Stimulated activated CD4-positive, alpha-beta T cell treated with anti-CD3 and anti-CD28 coated beads, Interleukin-1b, Interleukin-23, amount 100 ng/mL, for 24 hours (primary cell): ENCODE results near the gene TMEM115.
A peak's percentile ranks its signal among the peaks of the same experiment; 100 is the strongest.

ENCODE experiments used
- DNase-seq, 4 experiments: peaks; one replicate each; pipeline ENCODE4 v3.0.0-alpha.2; 2020; ENCODE audit warnings: low read depth in 4 of 4, low spot score in 1 of 4

TMEM115 gene, protein sequence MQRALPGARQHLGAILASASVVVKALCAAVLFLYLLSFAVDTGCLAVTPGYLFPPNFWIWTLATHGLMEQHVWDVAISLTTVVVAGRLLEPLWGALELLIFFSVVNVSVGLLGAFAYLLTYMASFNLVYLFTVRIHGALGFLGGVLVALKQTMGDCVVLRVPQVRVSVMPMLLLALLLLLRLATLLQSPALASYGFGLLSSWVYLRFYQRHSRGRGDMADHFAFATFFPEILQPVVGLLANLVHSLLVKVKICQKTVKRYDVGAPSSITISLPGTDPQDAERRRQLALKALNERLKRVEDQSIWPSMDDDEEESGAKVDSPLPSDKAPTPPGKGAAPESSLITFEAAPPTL

GRCh38 chr3:50358911-50359759 is at the start of gene TMEM115:
TMEM115 (minus strand) TSS chr3:50359521; CDS start chr3:50359063, 458 bp downstream.
- DNase-seq = peak; percentile 86 to 92 (median 90)

DNA sequence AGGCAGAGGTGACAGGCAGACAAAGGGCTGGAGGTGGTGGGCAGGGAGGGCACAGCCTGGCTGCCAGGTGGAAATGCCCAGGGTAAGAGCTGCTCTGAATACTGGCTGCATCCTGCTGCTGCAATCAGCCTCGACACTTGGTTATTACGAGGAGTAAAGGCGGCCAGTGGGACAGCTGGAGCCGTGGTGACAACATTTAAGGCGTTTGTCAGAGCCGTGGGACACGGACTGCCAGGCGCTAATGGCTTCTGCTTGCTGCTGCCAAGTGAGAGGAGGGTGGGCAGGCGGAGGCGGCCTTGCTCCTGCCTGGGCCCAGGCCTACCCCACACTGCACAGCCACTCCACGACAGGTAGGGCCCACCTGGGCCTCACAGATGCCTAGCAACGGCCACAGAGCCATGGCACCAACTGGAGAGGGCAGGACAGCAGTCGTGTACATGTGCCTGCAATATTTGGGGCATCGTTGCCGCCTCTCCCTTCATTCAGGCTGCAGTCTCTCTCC is 49.2 kb upstream of the TMEM115 start:
- DNase-seq = no peak

DNA sequence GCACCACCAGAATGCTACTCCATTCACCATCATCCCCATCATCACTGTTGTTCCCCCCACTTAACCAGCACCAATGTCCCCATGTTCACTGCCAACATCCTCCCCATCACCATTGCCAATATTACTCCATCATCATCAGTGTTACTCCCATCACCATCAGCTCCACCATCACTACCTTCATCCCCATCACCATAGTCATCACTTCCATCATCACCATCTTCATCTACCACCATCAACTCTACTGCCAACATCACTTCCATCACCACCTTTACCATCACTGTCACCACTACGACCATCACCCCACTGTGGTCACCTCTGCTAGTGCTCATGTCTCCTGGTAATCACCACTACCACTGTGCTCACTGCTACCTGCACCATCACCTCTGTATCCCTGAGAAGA is 47.2 kb upstream of the TMEM115 start:
- no peak for DNase-seq

DNA sequence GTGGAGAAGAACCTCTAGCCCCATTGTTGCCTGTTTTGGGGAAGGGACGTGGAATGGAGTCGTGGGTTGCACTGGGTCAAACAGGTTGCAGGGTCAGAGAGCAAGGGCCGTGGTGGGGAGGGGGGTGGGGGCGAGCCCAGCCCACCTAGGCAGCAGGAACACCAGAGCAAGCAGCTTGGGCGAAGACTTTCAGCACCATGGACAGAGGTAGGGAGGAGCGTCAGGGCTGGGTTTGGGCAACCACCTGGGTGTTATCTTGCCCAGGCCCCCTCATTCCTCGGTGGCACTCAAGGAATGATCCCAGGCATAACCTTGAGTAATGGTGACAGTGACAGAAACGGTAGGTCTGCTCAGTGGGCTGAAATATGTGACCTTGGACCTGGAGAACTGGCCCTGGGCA is 45.9 kb upstream of the TMEM115 start:
- no peak for DNase-seq

DNA sequence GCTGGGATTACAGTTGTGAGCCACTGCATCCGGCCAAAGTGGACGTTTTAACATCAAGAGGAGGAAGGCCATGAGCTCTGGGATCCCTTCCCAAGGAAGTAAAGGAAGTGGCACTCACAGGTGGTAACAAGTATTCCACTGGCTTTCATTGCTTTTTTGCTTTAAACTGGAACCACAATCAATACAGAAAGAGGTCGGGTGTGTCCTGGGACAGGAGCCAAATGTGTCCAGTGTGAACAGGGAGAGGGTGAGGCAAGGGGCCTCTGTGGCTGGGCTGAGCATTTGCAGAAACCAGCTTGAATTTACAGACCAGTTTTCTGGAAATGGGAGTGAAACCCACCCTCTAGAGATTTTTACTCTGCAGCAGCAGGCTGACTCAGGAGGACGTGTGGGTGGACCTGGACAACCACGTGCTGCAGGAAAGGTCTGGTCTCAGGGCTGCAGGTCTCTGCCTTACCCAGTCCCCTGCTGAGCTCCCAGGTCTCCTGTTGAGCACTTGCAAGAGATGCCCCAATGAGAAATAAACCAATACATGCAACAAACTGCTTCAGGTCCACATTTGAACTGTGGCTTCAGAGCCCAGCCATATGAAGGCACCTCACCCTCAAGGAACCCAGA is 42.8 kb upstream of the TMEM115 start:
- DNase-seq = no peak

- no peak for DNase-seq
Observed at GRCh38 chr3:50396502-50396901, 37.2 kb upstream of the TMEM115 start.

DNA sequence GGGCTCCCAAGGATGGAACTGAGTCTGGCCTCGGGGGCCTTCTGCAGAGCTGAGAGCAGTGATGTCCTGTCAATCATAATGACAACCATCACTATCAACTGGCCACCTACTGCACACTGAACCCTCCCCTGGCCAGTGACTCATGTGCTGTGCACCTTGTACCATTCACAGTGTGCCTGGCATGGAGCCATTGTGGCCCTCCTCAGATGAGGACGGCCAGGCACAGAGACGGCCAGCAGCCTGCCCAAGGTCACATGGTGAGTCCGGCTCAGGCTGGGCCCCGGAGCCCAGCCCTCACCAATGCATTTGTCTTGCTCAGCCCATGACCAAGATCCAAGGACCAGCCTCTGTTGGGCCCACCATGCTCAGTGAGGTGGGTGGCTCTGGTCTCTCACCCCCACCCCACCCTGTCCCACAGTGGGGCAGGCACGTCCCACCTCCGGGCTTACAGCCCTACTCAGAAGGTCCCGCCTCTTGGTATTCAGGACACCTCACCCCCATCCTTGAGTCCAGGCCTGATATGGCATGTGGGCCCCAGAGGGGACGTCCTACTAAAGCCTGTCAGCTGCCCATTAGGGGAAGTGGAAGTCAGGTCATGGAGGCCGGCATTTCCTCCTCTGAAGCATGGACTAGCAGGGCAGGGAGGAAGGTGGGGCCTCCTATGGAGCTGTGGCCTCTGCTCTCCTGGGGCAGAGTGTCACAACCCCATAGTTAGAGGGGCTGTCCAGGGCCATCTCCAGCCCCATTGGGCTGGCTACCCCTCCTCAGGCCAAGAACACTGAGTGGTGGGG is 35.9 kb upstream of the TMEM115 start:
- DNase-seq = no peak

DNA sequence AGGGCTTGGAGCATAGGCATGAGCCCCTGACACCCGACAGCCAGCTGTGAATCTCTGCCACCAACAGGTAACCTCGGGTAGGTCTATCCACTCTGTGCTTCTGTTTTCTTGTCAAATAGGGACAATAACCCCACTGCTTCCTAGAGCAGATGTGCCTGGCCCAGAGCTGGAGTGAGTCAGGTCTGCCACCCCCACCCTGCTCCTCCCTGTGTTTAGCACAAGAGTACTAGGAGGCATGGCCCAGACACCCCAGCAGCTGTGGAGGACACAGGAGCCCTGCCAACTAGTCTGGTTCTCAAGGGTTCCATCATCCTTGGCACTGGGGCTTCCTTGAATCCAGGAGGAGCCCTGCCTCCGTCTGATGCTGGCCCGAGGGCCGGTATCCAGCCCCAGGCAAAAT is 33.7 kb upstream of the TMEM115 start:
- no peak for DNase-seq

- DNase-seq = no peak
Observed at GRCh38 chr3:50392101-50392715, 32.9 kb upstream of the TMEM115 start.

- no peak for DNase-seq
Observed at GRCh38 chr3:50390508-50391224, 31.3 kb upstream of the TMEM115 start.

GRCh38 chr3:50389414-50389767 is 30.1 kb upstream of the TMEM115 start:
- DNase-seq = no peak

DNA sequence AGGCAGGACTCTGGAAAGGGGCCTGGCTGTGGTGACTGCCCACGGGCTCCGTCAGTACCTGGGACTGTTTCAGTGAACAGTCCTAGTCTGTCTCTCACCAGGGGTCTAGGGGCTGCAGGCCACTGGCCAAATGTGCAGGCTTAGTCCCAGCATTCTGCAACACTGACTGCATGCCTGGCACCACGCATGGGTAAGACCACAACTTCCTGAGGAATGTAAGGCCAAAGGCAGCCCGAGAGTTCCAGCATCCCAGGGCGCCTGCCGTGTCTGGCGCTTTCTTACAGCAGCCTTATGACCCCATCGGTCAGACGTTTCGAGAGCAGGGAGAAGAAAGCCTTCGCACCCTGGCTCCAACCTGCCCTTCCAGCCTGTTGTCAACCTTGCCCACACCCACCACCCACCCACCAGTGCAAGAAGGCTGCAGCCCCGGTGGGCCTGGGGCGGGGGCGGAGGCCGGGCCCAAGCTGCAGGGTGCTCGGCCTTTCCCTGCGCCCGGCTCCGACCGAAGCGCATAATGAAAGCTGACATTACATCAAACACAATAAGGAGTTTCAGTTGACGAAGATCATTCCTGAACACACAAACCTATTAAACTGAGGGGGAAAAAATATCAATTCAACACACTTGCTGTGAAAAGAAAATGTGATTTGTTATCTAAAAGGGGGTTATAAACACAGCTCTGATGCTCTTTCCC is 29.5 kb upstream of the TMEM115 start:
- DNase-seq = no peak

DNA sequence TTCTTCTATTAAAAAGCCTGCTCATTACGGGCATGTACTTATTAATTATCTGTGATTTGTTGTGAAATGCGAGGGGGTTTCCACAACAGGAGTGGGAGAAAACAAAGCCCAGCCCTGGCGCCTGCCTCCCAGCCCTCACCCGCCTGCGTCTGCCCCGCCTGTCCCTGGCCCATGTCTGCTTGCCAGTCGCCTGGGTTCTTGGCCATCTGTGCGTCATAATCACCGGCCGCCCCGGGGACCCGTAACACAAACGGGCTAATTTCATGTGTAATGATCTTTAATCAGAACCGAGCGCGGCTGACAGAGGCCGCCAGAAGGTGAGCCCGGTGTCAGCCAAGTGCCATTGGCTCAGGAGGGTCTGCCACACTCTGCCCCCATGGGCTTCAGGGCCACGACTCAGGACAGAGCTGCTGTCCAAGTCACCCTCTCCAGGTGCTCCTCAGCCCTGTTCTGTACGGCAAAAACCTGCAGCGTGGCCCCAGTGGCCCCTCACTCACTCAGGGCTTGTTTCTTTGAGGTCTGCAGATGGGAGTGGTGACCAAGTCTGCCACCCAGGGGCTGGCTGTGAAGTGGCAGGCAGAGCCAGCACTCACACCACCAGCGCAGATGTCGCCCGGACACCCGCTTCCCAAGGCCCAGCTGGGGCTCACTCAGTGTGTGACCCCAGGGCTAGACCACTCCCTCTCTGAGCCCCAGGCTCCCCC is 28.8 kb upstream of the TMEM115 start:
- no peak for DNase-seq

DNA sequence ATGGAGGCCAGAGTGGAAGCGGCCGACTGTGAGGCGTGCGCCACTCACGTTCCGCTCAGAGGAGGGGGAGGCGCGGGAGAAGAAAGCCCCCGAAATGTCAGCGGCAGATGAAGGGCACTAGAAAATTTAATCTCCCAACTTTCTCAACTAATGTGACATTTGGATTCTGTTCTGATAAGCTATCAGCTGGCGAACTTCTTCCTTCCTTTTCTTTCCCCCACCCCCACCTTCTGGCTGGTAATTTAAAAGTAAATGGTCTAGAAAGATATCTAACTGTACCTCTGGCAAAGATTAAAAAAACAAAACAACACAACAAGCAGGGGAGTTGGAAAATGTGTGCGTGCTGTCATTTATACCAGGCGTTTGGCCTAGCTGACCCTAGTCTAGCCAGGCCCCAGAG is 26.4 kb upstream of the TMEM115 start:
- no peak for DNase-seq

DNA sequence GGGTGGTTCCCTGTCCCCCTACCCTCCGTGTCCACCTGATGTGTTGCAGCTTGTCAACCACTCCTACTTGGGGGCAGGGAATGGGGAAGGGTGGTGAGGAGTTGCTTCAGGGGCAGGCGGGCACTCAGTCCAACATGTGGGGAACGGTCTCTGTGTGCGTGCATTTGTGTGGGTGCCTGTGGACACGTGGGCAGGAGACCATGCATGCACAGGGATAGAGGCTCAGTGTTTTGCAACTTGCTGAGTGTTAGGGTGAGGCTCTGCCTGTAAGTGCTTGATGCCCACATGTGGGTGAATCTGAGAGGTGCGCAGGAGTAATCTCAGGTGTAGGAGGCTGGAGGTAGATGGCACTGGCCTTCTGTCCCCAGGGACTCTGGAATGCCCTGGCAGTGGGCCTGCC is 24.4 kb upstream of the TMEM115 start:
- DNase-seq = no peak

- no peak for DNase-seq
Observed at GRCh38 chr3:50382722-50383121, 23.4 kb upstream of the TMEM115 start.

- DNase-seq = no peak
Observed at GRCh38 chr3:50381383-50381782, 22.1 kb upstream of the TMEM115 start.

DNA sequence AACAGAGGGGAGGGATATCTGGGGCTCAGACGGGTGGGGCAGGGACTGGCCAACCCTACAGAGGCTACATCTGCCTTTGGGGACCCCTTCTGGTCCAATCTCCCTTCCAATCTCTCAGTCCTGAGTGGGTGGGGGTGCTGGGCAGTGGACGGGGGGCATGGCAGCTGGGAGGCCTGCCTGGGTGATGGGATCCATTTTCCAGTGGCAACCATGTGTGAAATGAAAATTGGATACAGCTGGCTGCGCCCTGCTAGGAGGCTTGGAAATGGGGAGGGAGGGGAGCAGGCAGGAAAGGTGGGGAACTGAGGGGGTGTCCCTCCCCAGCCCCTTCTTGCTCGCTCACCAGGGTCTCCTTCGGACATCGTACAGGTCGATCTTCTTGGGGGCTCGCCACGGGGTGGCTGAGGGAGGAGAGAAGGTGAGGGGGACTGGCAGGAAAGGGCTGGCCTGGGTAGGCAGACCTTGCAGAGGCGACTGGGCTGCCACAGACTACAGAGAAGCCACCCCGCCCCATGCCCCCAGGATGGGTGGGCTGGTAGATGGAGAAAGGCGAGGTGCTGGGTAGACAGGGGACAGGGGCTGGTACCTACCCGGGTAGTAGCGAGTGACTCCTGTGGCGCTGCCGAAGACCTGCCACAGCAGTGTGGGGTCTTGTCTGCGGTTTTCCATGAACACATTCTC is 21.2 kb upstream of the TMEM115 start:
- DNase-seq = no peak
